Muscle layer of duodenum (tissue), 2 donors: ENCODE measurements around the gene TMEM63A.

Experiments used
- H3K27ac ChIP-seq: one replicate; pipeline ENCODE4 v1.7.0; 2013; ENCODE audit warnings: mild to moderate bottlenecking, low read length
- H3K27me3 ChIP-seq: one replicate; pipeline ENCODE4 v1.7.0; 2013; ENCODE audit warnings: low read depth, mild to moderate bottlenecking, control low read depth, low read length
- H3K36me3 ChIP-seq, 2 donors: one replicate each; pipeline ENCODE4 v1.7.0; 2013; ENCODE audit warnings: low read length in 2 of 2, control low read depth in 1 of 2, mild to moderate bottlenecking in 1 of 2; ENCODE audit not compliant: insufficient read depth in 2 of 2, control insufficient read depth in 1 of 2
- H3K4me1 ChIP-seq, 2 donors: one replicate each; pipeline ENCODE4 v1.7.0; 2013; ENCODE audit warnings: low read length in 2 of 2, mild to moderate bottlenecking in 2 of 2, control low read depth in 1 of 2, moderate library complexity in 1 of 2; ENCODE audit not compliant: insufficient read depth in 2 of 2, control insufficient read depth in 1 of 2
- H3K4me3 ChIP-seq, 2 donors: one replicate each; pipeline ENCODE4 v1.7.0; 2013; ENCODE audit warnings: low read length in 2 of 2, low read depth in 1 of 2, mild to moderate bottlenecking in 1 of 2
- H3K9me3 ChIP-seq, 2 donors: one replicate each; pipeline ENCODE4 v1.7.0; 2013; ENCODE audit warnings: low read length in 2 of 2, control low read depth in 1 of 2, mild to moderate bottlenecking in 1 of 2; ENCODE audit not compliant: control insufficient read depth in 1 of 2
- donor health status: healthy.

Gene TMEM63A

DNA sequence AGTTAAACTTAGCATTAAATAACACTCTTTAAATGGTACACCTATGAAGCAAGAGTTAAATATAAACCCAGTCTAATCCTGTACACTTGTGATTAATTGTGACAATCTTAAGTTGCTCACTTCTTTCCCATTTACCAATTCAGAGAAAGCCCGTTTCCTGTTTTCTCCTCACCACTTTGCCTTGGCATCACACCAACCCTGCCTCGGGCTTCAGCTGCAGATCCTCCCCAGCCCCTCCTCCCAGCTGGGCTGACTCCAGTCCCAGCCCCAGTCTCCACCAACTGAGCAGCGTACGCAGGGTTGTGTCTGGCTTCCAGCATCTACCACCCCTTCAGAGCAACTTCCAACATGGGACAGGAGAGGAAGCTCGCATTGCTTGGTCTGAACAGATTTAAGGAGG is 37.7 kb upstream of the TMEM63A start:
- Histone ChIP-seq H3K4me1 (peaks cover 7 to 31% of the 10 kb centered on the region in 2 donors), H3K36me3 (peaks cover 13 to 23% of the 10 kb centered on the region in 2 donors), H3K27ac (no peak overlapping the region), H3K4me3 (no peak overlapping the region), H3K27me3 (no peaks in the 10 kb centered on the region), H3K9me3 (no peaks in the 10 kb centered on the region)

DNA sequence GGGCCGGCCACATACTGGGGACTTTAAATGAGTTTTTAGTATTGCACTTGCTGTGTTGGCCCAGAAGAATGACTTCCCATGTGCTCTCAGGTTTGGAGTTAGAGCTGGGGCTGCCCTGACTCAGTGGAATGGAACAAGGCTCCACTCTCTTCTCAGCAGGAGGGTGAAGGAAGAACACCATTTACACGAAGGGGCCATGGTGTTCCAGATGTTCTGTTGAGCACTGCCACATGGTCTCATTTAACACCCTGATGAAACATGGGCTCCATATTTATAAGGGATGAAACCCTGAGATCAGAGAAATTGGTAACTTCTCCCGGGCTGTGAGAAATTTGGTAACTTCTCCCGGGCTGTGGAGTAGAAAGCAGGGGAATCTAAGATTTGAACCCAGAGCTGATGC is 36.1 kb upstream of the TMEM63A start:
- Histone ChIP-seq H3K27me3 (no peaks in the 10 kb centered on the region), H3K9me3 (no peaks in the 10 kb centered on the region), H3K4me3 (no peak overlapping the region), H3K27ac (no peak overlapping the region), H3K36me3 (peaks cover 13 to 23% of the 10 kb centered on the region in 2 donors), H3K4me1 (peaks cover 7 to 27% of the 10 kb centered on the region in 2 donors)

DNA sequence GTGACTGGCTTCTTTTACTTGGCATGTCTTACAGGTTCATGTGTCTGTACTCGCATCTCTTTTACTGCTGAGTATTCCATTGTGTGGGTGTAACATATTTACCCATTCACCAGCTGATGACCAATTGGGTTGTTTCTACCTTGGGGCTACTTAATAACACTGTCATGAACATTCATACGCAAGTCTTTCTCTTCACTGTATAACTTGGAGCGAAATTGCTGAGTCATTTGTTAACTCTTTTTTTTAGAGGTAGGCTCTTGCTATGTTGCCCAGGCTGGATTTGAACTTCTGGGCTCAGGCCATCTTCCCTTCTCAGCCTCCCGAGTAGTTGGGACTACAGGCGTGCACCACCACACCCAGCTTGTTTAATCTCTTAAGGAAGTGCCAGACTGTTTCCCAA is 35.4 kb upstream of the TMEM63A start:
- Histone ChIP-seq H3K9me3 (no peaks in the 10 kb centered on the region), H3K27me3 (no peaks in the 10 kb centered on the region), H3K4me3 (no peak overlapping the region), H3K4me1 (peaks cover 6 to 20% of the 10 kb centered on the region in 2 donors), H3K36me3 (peaks cover 13 to 23% of the 10 kb centered on the region in 2 donors), H3K27ac (no peak overlapping the region)

DNA sequence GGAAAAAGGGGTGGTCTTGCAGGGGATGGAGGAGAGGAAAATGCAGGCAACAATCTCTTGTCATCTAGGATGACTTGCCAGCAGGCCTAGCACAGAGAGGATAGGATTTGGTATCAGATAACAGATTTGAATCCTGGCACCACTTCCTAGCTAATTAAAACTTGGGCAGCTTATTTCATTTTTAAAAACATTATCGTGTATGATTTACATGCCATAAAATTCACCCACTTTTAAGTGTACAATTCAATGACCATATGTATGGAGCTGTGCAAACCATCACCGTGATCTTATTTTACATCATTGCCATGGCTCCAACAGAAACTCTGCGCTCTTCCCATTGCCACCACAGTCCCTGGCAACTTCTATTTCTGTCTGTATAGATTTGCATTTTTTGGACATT is 34.9 kb upstream of the TMEM63A start:
- peaks cover 13 to 23% of the 10 kb centered on the region in 2 donors for H3K36me3 ChIP-seq
- no peaks in the 10 kb centered on the region for H3K9me3 ChIP-seq
- H3K4me1 ChIP-seq, result peaks cover 3 to 15% of the 10 kb centered on the region in 2 donors
- H3K27ac ChIP-seq, result no peak overlapping the region
- H3K4me3 ChIP-seq, result no peak overlapping the region
- H3K27me3 ChIP-seq, result no peaks in the 10 kb centered on the region

DNA sequence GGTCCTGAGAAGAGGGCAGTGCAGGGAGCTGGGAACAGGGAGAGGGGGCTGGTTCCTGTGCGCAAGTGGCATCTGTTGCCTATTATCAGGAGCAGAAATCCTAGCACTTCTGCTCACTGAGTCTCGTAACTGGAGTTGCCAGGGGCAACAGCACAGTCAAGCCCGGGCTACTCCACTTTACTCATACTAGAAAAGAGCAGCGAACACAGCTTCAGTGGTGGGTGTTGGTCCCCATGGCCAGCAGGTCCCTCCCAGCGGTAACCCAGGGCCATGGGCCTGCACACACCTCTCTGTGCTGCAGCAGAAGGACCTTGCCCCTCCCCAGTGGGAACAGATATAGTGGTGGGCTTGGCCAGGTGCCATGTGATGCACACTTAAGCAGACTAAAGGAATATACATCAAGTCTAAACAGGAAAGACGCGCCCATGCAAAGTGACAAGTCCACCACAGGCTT is 33.4 kb upstream of the TMEM63A start:
- no peaks in the 10 kb centered on the region for H3K27me3 ChIP-seq
- no peak overlapping the region for H3K4me3 ChIP-seq
- peaks cover 13 to 15% of the 10 kb centered on the region in 2 donors for H3K36me3 ChIP-seq
- H3K4me1 ChIP-seq, result peaks cover 3 to 23% of the 10 kb centered on the region in 2 donors
- no peak overlapping the region for H3K27ac ChIP-seq
- no peaks in the 10 kb centered on the region for H3K9me3 ChIP-seq

DNA sequence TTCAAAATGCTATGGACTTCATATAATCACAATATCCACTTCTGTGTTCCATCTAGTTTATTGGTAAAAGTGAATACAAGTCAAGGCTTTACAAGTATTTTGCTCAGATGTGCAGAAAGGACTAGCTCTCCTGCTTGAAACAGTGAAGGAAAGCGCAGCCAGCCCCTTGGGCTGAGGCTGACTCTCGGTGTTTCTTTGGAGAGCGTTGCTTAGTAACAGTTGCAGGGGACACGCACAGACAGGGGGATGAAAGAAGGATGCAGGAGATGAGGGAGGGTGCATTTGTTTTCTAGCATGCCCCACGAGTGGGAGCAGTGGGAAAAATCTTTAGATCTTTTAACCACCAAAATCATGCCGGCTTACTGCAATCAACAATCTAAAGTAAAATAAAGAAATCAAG is 32.8 kb upstream of the TMEM63A start:
- H3K4me1 ChIP-seq, result peaks cover under 1 to 17% of the 10 kb centered on the region in 2 donors
- no peaks in the 10 kb centered on the region for H3K9me3 ChIP-seq

DNA sequence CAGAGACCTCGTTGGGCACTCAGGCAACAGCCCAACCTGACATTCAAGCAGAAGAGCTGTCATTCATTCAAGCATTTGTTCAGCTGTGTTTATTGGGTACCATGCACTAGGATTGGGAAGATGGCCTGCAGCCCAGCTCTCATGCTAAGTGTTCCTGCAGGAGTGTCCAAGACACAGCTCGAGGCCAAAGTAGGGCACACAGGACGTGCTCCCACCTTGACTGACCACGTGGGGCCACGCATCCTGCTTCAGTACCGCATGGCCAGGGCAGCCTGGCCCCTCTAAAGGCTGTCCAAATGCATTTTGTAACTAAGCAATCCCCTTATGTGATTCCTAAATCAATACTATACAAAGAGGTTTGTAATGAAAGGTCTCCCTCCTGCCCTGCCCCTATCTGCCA is 32.2 kb upstream of the TMEM63A start:
- Histone ChIP-seq H3K27ac (no peak overlapping the region), H3K27me3 (no peaks in the 10 kb centered on the region), H3K4me3 (no peak overlapping the region), H3K36me3 (peaks cover 13 to 15% of the 10 kb centered on the region in 2 donors), H3K4me1 (peaks cover 0 to 11% of the 10 kb centered on the region in 2 donors), H3K9me3 (no peaks in the 10 kb centered on the region)

More for the DNA sequence above, 32.8 kb upstream of the TMEM63A start:
- no peak overlapping the region for H3K4me3 ChIP-seq
- H3K27me3 ChIP-seq, result no peaks in the 10 kb centered on the region
- H3K36me3 ChIP-seq, result peaks cover 13 to 15% of the 10 kb centered on the region in 2 donors
- no peak overlapping the region for H3K27ac ChIP-seq

DNA sequence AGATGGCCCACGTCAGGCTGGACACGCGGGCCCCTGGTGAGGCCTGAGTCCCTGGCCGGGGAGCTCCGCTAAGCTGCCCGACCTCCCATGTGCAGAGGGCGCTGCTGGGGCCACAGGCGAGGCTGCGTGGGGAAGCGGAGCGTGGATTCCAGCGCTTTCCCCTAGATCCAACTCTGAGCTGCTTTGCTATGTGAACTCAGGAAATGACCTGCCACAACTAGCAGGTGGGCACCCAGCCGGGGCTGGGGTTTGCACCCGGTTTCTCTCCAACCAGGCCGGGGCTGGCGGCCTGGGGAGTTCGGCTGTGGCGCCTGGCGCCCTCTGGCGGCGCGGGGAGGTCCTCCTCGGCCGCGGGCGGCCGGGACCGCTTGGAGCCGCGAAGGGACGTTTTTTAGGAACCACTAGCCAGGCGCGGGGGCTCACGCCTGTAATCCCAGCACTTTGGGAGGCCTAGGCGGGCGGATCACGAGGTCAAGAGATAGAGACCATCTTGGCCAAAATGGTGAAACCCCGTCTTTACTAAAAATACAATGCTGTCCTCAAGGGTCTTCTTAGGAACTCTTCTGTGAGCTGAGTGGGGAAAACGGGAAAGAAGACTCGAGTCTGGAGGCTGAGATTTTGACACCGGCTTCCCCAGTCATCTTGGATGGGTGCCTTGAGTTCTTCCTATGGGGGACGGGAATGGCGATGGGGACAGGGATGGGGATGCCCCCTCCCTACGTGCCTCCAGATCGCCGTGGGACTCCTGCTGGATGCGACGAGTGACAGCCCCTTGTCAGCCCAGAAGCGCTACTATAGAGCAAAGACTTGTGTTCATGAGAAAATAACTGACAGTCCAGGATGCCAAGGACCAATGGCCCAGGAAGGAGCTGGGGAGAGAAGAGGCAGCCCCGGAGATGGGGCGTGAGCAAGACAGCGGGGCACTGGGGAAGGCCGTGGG is 29.3 kb upstream of the TMEM63A start:
- Histone ChIP-seq H3K9me3 (no peaks in the 10 kb centered on the region), H3K27me3 (no peaks in the 10 kb centered on the region), H3K36me3 (peaks cover 0 to 2% of the 10 kb centered on the region in 2 donors), H3K4me3 (no peak overlapping the region), H3K27ac (no peak overlapping the region), H3K4me1 (peaks cover 0 to 10% of the 10 kb centered on the region in 2 donors)

DNA sequence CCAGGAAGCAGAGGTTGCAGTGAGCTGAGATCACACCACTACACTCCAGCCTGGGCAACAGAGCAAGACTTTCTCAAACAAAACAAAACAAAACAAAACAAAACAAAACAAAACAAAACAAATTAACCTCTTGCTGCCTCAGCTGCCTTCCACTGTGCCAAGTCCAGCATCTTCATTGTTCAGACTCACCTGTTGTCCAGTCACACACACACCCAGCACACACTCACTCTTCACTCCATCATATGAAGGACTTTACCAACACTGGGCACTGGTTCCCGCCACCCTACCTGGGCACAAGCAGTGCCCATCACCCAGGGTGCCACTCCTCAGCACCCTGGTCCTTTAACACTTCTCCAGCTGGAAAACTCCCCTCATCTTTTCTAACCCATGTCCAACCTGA is 27.3 kb upstream of the TMEM63A start:
- Histone ChIP-seq H3K9me3 (no peaks in the 10 kb centered on the region), H3K27ac (no peak overlapping the region), H3K36me3 (no peaks in the 10 kb centered on the region), H3K27me3 (no peaks in the 10 kb centered on the region), H3K4me3 (no peak overlapping the region), H3K4me1 (peaks cover 0 to 10% of the 10 kb centered on the region in 2 donors)

DNA sequence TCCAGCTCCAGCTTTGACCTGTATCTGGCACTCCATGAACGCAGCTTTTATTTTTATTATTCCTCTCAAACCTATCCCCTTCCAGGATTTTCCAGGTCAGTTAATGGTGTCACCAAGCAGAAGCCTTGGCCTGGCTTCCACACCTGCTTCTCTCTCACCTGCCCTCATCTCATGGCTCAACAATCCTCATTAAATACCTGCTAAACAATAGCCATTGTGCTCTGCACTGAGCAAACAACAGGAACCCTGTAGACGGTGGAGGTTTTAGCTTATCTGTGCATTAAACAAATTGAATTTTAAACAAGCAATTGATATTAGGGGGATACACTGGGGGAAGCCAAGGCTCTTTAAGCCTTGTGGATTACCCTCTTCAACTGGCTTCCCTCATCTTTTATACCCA is 26.6 kb upstream of the TMEM63A start:
- Histone ChIP-seq H3K27ac (no peak overlapping the region), H3K4me3 (no peak overlapping the region), H3K27me3 (no peaks in the 10 kb centered on the region)

DNA sequence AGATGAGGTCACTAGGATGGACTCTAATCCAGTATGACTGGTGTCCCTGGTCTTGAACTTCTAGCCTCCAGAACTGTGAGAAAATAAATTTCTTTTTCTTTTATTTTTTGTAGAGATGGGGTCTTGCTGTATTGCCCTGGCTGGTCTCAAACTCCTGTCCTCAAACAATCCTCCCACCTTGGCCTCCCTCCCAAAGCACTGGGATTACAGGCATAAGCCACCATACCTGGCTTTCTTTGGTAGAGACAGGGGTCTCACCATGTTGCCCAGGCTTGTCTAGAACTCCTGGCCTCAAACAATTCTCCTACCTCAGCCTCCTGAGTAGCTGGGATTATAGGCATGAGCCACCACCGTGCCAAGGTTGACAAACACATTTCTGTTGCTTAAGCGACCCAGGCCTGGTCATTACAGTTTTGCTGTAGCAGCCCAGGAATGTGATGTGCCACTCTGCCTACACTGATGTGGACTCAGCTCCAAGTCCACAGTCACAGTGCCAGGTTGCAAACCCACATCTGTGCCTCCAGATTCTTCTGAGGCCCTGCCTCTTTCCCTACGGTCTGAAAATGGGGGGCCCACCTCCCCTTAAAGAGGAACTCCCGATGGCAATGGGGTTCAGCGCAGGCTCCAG is 25.9 kb upstream of the TMEM63A start:
- H3K36me3 ChIP-seq, result no peaks in the 10 kb centered on the region
- no peak overlapping the region for H3K27ac ChIP-seq
- H3K4me3 ChIP-seq, result no peak overlapping the region
- H3K9me3 ChIP-seq, result no peaks in the 10 kb centered on the region
- peaks cover 0 to 10% of the 10 kb centered on the region in 2 donors for H3K4me1 ChIP-seq
- H3K27me3 ChIP-seq, result no peaks in the 10 kb centered on the region

More for the DNA sequence above, 26.6 kb upstream of the TMEM63A start:
- no peaks in the 10 kb centered on the region for H3K9me3 ChIP-seq
- H3K36me3 ChIP-seq, result no peaks in the 10 kb centered on the region
- peaks cover 0 to 10% of the 10 kb centered on the region in 2 donors for H3K4me1 ChIP-seq
